HCT116 (cell line): ENCODE measurements around the gene GPR39. TPM values are rescaled to one million over a fixed set of nuclear protein-coding genes. Genes with fewer than 3 reads are reported as not detected.

Experiments used
- ATAC-seq: fragments of 200-7000 bp; cut with Tn5 transposase; 2 replicates; pipeline ENCODE4 v1.9.1; 2020; ENCODE audit warnings: mild to moderate bottlenecking, moderate library complexity
- BruUV-seq: library from RNA; stranded (reverse); fragments of 400-500 nt; replicated peaks from 2 replicates; lab custom pipeline; 2021; lab: Mats Ljungman, UMichigan
- CTCF ChIA-PET: fragments of 300-600 bp; sonication (Branson Sonifier 250); formaldehyde crosslinking; loops from one replicate; lab custom pipeline; 2021; ENCODE audit warnings: antibody characterized with exemption; lab: Charles Lee
- POLR2A ChIA-PET: fragments of 300-600, 350-600 bp; sonication (Branson Sonifier 250); formaldehyde crosslinking; loops from one replicate; lab custom pipeline; 2021; ENCODE audit warnings: antibody characterized with exemption; lab: Charles Lee
- RAD21 ChIA-PET, 2 experiments: fragments of 300-600 bp; sonication (Branson Sonifier 250); formaldehyde crosslinking; loops; one replicate each; lab custom pipeline; 2023; ENCODE audit warnings: low total read pairs in 2 of 2; ENCODE audit not compliant: uncharacterized antibody in 2 of 2, unreplicated experiment in 2 of 2, low non-redundant PET in 1 of 2; lab: Charles Lee
- DNase-seq: peaks from one replicate; pipeline ENCODE4 v3.0.0-alpha.2; 2010; ENCODE audit warnings: low read depth, low spot score
- H2AFZ ChIP-seq: fragments of 200-600 bp; shearing (Covaris generic), sonication (generic); 2 replicates; pipeline ENCODE4 v1.6.1; 2017; ENCODE audit warnings: low read depth, mixed run types, mixed read lengths, antibody characterized with exemption, low read length; ENCODE audit not compliant: poor library complexity, severe bottlenecking
- H3K27ac ChIP-seq: 2 replicates; pipeline ENCODE4 v1.5.1; 2012; ENCODE audit warnings: low read depth, low read length
- H3K27me3 ChIP-seq: fragments of 200-600 bp; sonication (generic); 2 replicates; pipeline ENCODE4 v1.6.1; 2016; ENCODE audit warnings: mixed run types, low read length, mixed read lengths; ENCODE audit not compliant: insufficient read depth
- H3K36me3 ChIP-seq, 2 experiments: fragments of 200-500 bp in 1 of 2; fragments of 200-600 bp in 1 of 2; sonication (Bioruptor generic) in 1 of 2; sonication (generic) in 1 of 2; 2 replicates each; pipeline versions ENCODE4 v1.5.1 to v1.6.1; 2014 to 2016; ENCODE audit warnings: low read length in 2 of 2, inconsistent platforms in 1 of 2, mixed read lengths in 1 of 2, mixed run types in 1 of 2; ENCODE audit not compliant: insufficient read depth in 2 of 2, control insufficient read depth in 1 of 2
- H3K4me1 ChIP-seq, 2 experiments: fragments of 200-600 bp in 1 of 2; sonication (generic) in 1 of 2; 2 replicates each; pipeline versions ENCODE4 v1.5.1 to v1.6.1; 2012 to 2017; ENCODE audit warnings: low read length in 2 of 2, inconsistent platforms in 1 of 2, mild to moderate bottlenecking in 1 of 2, mixed read lengths in 1 of 2, mixed run types in 1 of 2, moderate library complexity in 1 of 2; ENCODE audit not compliant: insufficient read depth in 2 of 2, control insufficient read depth in 1 of 2
- H3K4me2 ChIP-seq: fragments of 200-600 bp; sonication (generic); 2 replicates; pipeline ENCODE4 v1.6.1; 2017; ENCODE audit warnings: mixed run types, low read length, mixed read lengths
- H3K4me3 ChIP-seq, 2 experiments: fragments of 200-600 bp in 1 of 2; sonication (generic) in 1 of 2; replicated peaks in 1 of 2; 2 replicates each; pipeline ENCODE4 v1.5.1; 2011 to 2016; ENCODE audit warnings: low read length in 2 of 2, control low read depth in 1 of 2, low read depth in 1 of 2, mild to moderate bottlenecking in 1 of 2, mixed read lengths in 1 of 2, mixed run types in 1 of 2
- H3K79me2 ChIP-seq: fragments of 200-600 bp; sonication (generic); 2 replicates; pipeline ENCODE4 v1.6.1; 2017; ENCODE audit warnings: mild to moderate bottlenecking, mixed run types, low read length, moderate library complexity, mixed read lengths; ENCODE audit not compliant: insufficient read depth
- H3K9ac ChIP-seq: fragments of 200-600 bp; sonication (generic); 2 replicates; pipeline ENCODE4 v1.6.1; 2016; ENCODE audit warnings: low read length, mixed read lengths
- H3K9me2 ChIP-seq: fragments of 200-600 bp; sonication (generic), shearing (Covaris generic); 2 replicates; pipeline ENCODE4 v1.6.1; 2017; ENCODE audit warnings: mixed run types, mild to moderate bottlenecking, moderate library complexity; ENCODE audit not compliant: insufficient read depth
- H3K9me3 ChIP-seq, 2 experiments: fragments of 200-500 bp in 1 of 2; fragments of 200-600 bp in 1 of 2; sonication (Bioruptor generic) in 1 of 2; sonication (generic) in 1 of 2; 2 replicates each; pipeline ENCODE4 v1.6.1; 2014 to 2017; ENCODE audit warnings: low read length in 2 of 2, mixed read lengths in 2 of 2, inconsistent platforms in 1 of 2, low read depth in 1 of 2, mild to moderate bottlenecking in 1 of 2, mixed run types in 1 of 2, moderate library complexity in 1 of 2; ENCODE audit not compliant: control insufficient read depth in 1 of 2, insufficient read depth in 1 of 2
- H4K20me1 ChIP-seq: fragments of 200-600 bp; sonication (generic), shearing (Covaris generic); 2 replicates; pipeline ENCODE4 v1.6.1; 2017; ENCODE audit warnings: mixed run types, mild to moderate bottlenecking, moderate library complexity; ENCODE audit not compliant: insufficient read depth
- CEBPB ChIP-seq: IDR thresholded peaks from 2 replicates; pipeline ENCODE4 v1.6.1; 2012; ENCODE audit warnings: low read depth
- CTCF ChIP-seq, 3 experiments: fragments of 200-600 bp in 1 of 3; sonication (generic) in 1 of 3; IDR thresholded peaks in 2 of 3; conservative IDR thresholded peaks in 1 of 3; 2 replicates each; pipeline ENCODE4 v1.5.1; 2012 to 2017; ENCODE audit warnings: low read depth in 2 of 3, low read length in 2 of 3, antibody characterized with exemption in 1 of 3, borderline replicate concordance in 1 of 3, control low read depth in 1 of 3, mild to moderate bottlenecking in 1 of 3, mixed read lengths in 1 of 3, mixed run types in 1 of 3, moderate library complexity in 1 of 3; ENCODE audit not compliant: insufficient read depth in 1 of 3
- EGR1 ChIP-seq: IDR thresholded peaks from 2 replicates; pipeline ENCODE4 v1.6.1; 2012; ENCODE audit warnings: low read depth
- ELF1 ChIP-seq: IDR thresholded peaks from 2 replicates; pipeline ENCODE4 v1.6.1; 2012; ENCODE audit warnings: low read depth, borderline replicate concordance
- EZH2 ChIP-seq: fragments of 200-600 bp; sonication (generic); IDR thresholded peaks from 2 replicates; pipeline ENCODE4 v1.6.1; 2017; ENCODE audit warnings: antibody characterized with exemption, mixed run types
- EZH2phosphoT487 ChIP-seq: fragments of 200-600 bp; IDR thresholded peaks from 2 replicates; pipeline ENCODE4 v1.6.1; 2018; ENCODE audit warnings: antibody characterized with exemption, borderline replicate concordance
- FOSL1 ChIP-seq: IDR thresholded peaks from 2 replicates; pipeline ENCODE4 v1.6.1; 2012; ENCODE audit warnings: low read depth
- POLR2A ChIP-seq: IDR thresholded peaks from 2 replicates; pipeline ENCODE4 v1.7.0; 2011; ENCODE audit warnings: borderline replicate concordance; ENCODE audit not compliant: insufficient read depth, insufficient read length; ENCODE audit errors: extremely low read depth
- POLR2AphosphoS5 ChIP-seq: IDR thresholded peaks from 2 replicates; pipeline ENCODE4 v1.6.1; 2011; ENCODE audit warnings: mild to moderate bottlenecking, low read depth, low read length, moderate library complexity
- RAD21 ChIP-seq: IDR thresholded peaks from 2 replicates; pipeline ENCODE4 v1.6.1; 2012; ENCODE audit warnings: low read depth, mild to moderate bottlenecking
- SIN3A ChIP-seq: IDR thresholded peaks from 2 replicates; pipeline ENCODE4 v1.6.1; 2012; ENCODE audit warnings: low read depth
- SP1 ChIP-seq: IDR thresholded peaks from 2 replicates; pipeline ENCODE4 v1.6.1; 2012; ENCODE audit warnings: low read depth
- SRF ChIP-seq: IDR thresholded peaks from 2 replicates; pipeline ENCODE4 v1.6.1; 2012; ENCODE audit warnings: low read depth
- TCF7L2 ChIP-seq: IDR thresholded peaks from 2 replicates; pipeline ENCODE4 v1.7.0; 2011; ENCODE audit warnings: borderline replicate concordance, inconsistent platforms; ENCODE audit not compliant: insufficient read depth, insufficient read length; ENCODE audit errors: extremely low read depth
- ZFX ChIP-seq: fragments of 450-650 bp; IDR thresholded peaks from 2 replicates; pipeline ENCODE4 v1.6.1; 2017
- intact Hi-C: fragments of 100-400 bp; cut with micrococcal nuclease; formaldehyde crosslinking; loops from 2 replicates; pipeline ENCODE4 v1.10.0; 2022
- total RNA-seq: library from RNA; stranded (reverse); gene quantifications from one replicate; pipeline ENCODE4 v1.2.1, GENCODE V29; 2021; ENCODE audit not compliant: unreplicated experiment
- TF ChIP-seq, protein P1 (sequence below): IDR thresholded peaks from 2 replicates; pipeline ENCODE4 v1.6.1; 2012
- TF ChIP-seq, protein P2 (sequence below): IDR thresholded peaks from 2 replicates; pipeline ENCODE4 v1.6.1; 2012; ENCODE audit warnings: low read depth

GPR39 gene
- total RNA-seq, 1 experiment from 2014 or later = 5.1 TPM

GRCh38 chr2:132477436-132477835 is 60.8 kb downstream of the GPR39 start:
- Histone ChIP-seq H3K9me3 (no peaks in the 10 kb centered on the region), H3K9ac (no peak overlapping the region), H3K27ac (no peak overlapping the region), H3K79me2 (no peaks in the 10 kb centered on the region), H3K4me2 (no peak overlapping the region), H3K27me3 (no peaks in the 10 kb centered on the region), H3K4me1 (no peaks in the 10 kb centered on the region)
- no TSS peak for BruUV-seq
- intact Hi-C loops = no loop called here
- POLR2A ChIA-PET = no interaction called here
- ATAC-seq (no peak), DNase-seq (no peak)
- TF ChIP-seq EZH2 = no peak
- TF ChIP-seq, protein P1, sequence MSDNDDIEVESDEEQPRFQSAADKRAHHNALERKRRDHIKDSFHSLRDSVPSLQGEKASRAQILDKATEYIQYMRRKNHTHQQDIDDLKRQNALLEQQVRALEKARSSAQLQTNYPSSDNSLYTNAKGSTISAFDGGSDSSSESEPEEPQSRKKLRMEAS = no peak
- TF ChIP-seq FOSL1 = no peak
- no peak for TF ChIP-seq SIN3A
- no peak for TF ChIP-seq CEBPB
- TF ChIP-seq, protein P2, sequence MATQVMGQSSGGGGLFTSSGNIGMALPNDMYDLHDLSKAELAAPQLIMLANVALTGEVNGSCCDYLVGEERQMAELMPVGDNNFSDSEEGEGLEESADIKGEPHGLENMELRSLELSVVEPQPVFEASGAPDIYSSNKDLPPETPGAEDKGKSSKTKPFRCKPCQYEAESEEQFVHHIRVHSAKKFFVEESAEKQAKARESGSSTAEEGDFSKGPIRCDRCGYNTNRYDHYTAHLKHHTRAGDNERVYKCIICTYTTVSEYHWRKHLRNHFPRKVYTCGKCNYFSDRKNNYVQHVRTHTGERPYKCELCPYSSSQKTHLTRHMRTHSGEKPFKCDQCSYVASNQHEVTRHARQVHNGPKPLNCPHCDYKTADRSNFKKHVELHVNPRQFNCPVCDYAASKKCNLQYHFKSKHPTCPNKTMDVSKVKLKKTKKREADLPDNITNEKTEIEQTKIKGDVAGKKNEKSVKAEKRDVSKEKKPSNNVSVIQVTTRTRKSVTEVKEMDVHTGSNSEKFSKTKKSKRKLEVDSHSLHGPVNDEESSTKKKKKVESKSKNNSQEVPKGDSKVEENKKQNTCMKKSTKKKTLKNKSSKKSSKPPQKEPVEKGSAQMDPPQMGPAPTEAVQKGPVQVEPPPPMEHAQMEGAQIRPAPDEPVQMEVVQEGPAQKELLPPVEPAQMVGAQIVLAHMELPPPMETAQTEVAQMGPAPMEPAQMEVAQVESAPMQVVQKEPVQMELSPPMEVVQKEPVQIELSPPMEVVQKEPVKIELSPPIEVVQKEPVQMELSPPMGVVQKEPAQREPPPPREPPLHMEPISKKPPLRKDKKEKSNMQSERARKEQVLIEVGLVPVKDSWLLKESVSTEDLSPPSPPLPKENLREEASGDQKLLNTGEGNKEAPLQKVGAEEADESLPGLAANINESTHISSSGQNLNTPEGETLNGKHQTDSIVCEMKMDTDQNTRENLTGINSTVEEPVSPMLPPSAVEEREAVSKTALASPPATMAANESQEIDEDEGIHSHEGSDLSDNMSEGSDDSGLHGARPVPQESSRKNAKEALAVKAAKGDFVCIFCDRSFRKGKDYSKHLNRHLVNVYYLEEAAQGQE = no peak
- TF ChIP-seq CTCF (IDR thresholded peaks at IDR 0.05 in 2 of 3, conservative IDR thresholded peaks at IDR 0.05 in 1 of 3; ENCODE audit: borderline replicate concordance in 1 of 3, insufficient read depth in 1 of 3, low read depth in 2 of 3, low read length in 2 of 3) = no peak
- TF ChIP-seq SRF = no peak
- TF ChIP-seq RAD21 = no peak
- no peak for TF ChIP-seq POLR2A
- TF ChIP-seq ZFX = no peak
- no peak for TF ChIP-seq EZH2phosphoT487
- no peak for TF ChIP-seq ELF1
- no peak for TF ChIP-seq SP1
- no peak for TF ChIP-seq TCF7L2
- no peak for TF ChIP-seq EGR1
- TF ChIP-seq POLR2AphosphoS5 = no peak
- TF ChIP-seq, all 23 proteins: peak for 0
- H3K4me3 ChIP-seq = no peak overlapping the region
- H2AFZ ChIP-seq = no peak overlapping the region
- H3K9me2 ChIP-seq = no peaks in the 10 kb centered on the region
- ChIA-PET RAD21 (no interaction called here), CTCF (no interaction called here)
- no peaks in the 10 kb centered on the region for H4K20me1 ChIP-seq
- no peaks in the 10 kb centered on the region for H3K36me3 ChIP-seq
